ENCODE data around the gene MYH15. TPM values are rescaled to one million over a fixed set of nuclear protein-coding genes. Genes with fewer than 3 reads are reported as not detected.
"Not testable (repeated sequence)": the region's sequence is repeated elsewhere in the genome, so short reads cannot be mapped to it uniquely, and the experiment has no call there.

MYH15 gene
- total and polyA plus RNA-seq, 7 donors, result 0.01 to 0.67 (median 0.08) TPM

DNA sequence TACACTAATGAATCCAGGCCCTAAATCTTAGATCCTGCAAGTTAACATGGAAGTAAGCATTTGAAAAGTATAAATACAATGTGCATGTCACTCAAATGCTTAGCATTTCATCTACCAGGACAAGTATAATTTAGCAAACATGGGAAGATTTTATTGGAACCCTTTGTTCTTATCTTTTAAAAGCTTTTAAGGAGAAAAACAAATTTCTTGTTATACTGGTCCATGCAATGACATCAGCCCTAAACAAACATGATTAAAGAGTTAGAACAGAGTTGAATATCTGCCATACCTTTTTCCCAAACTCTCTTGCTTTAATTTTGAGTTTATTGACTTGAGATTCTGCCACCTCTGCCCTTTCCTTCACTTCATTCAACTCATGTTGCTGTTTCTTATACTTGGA, 127.1 kb downstream of the MYH15 start:
- Histone ChIP-seq H3K4me3 (no peak overlapping the region), H3K4me1 (no peaks in the 10 kb centered on the region), H3K36me3 (ENCODE audit: insufficient read depth in 1 of 2, low read depth in 1 of 2) (no peaks in the 10 kb centered on the region), H3K27ac (no peak overlapping the region), H3K9me3 (no peaks in the 10 kb centered on the region), H3K27me3 (ENCODE audit: insufficient read depth in 3 of 3, low read length in 2 of 3) (no peaks in the 10 kb centered on the region)
- no peak for DNase-seq
- ATAC-seq, result no peak
- TF ChIP-seq, protein P1, sequence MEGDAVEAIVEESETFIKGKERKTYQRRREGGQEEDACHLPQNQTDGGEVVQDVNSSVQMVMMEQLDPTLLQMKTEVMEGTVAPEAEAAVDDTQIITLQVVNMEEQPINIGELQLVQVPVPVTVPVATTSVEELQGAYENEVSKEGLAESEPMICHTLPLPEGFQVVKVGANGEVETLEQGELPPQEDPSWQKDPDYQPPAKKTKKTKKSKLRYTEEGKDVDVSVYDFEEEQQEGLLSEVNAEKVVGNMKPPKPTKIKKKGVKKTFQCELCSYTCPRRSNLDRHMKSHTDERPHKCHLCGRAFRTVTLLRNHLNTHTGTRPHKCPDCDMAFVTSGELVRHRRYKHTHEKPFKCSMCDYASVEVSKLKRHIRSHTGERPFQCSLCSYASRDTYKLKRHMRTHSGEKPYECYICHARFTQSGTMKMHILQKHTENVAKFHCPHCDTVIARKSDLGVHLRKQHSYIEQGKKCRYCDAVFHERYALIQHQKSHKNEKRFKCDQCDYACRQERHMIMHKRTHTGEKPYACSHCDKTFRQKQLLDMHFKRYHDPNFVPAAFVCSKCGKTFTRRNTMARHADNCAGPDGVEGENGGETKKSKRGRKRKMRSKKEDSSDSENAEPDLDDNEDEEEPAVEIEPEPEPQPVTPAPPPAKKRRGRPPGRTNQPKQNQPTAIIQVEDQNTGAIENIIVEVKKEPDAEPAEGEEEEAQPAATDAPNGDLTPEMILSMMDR (IDR thresholded peaks at IDR 0.05), result no peak
- intact Hi-C loops (cut with DNase I), result no loop called here

DNA sequence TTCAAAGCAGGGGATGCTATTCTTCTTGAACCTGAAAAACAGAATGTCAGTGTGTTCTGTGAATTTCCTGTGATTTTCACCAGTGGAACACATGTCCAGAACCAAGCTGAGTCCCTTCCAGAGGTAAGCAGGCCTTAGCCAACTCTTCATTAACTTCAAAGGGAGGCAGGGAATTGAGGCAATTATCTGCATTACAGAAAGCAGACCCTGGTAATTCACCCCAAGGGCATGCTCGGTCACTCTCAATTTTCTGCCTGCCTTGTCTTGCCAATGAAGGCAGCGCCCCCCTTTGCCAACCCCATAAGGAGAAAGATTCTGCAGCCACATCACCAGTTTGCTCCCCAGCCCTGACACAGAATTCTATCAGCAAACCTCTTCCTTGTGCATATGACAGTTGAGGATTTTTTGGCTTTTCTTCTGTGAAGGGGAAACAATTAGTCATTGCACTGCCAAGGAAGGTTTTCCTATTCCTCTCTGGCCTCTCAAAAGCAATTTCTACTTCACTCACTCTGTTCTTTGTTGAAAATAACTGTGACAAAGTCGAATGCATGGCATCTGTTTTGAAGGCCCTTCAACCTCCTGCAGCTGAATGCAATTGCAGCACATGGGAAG, 128.8 kb downstream of the MYH15 start:
- 31 to 49% (median 40%) methylated on average over 3 of the region's 3 CpGs for WGBS, 3 donors

DNA sequence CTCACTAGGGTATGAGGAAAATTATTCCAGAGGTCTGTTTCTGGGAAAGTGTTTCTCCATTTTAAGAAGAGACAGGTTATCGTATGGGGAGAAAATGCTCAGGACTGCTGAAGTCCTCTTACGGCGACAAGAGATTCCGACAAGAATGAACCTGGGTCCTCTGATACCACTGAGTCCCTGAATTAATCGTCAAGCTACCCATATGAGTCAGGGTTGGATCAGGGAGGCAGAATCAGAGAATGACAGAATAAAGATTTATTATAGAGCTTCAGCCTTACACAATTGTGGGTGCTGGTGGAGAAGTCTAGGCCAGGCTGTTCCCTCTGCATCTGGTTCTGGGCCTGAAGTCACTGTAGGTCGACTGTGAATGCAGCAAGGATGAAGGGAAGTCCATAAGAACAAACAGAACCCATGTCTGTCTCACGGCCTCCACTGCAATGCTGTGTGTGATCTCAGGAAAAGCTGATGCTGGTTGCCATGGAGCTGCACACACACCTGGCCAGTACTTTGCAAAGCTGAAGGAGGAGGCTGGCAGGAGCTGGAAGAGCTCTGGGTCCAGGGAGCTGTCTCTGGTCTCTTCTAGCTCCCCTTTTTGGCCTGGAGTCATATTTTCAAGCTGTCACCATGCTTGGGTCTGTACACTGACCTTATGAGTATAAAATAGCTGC, 130.1 kb downstream of the MYH15 start:
- Histone ChIP-seq H3K27ac (no peak overlapping the region), H3K27me3 (ENCODE audit: insufficient read depth in 3 of 3, low read length in 2 of 3) (no peaks in the 10 kb centered on the region), H3K4me1 (no peaks in the 10 kb centered on the region), H3K36me3 (ENCODE audit: insufficient read depth in 1 of 2, low read depth in 1 of 2) (no peaks in the 10 kb centered on the region), H3K9me3 (no peaks in the 10 kb centered on the region), H3K4me3 (no peak overlapping the region)
- 83 to 94% (median 91%) methylated on average over 7 of the region's 7 CpGs for WGBS, 3 donors
- intact Hi-C loops (cut with DNase I), result no loop called here
- no peak for ATAC-seq
- TF ChIP-seq, protein P1 (IDR thresholded peaks at IDR 0.05), result no peak
- no peak for DNase-seq

More for the DNA sequence above, 128.8 kb downstream of the MYH15 start:
- intact Hi-C loops (cut with DNase I), result no loop called here
- Histone ChIP-seq H3K27ac (no peak overlapping the region), H3K4me1 (no peaks in the 10 kb centered on the region), H3K4me3 (no peak overlapping the region), H3K27me3 (ENCODE audit: insufficient read depth in 3 of 3, low read length in 2 of 3) (no peaks in the 10 kb centered on the region), H3K9me3 (no peaks in the 10 kb centered on the region), H3K36me3 (ENCODE audit: insufficient read depth in 1 of 2, low read depth in 1 of 2) (no peaks in the 10 kb centered on the region)
- no peak for DNase-seq
- TF ChIP-seq, protein P1 (IDR thresholded peaks at IDR 0.05), result no peak
- no peak for ATAC-seq

DNA sequence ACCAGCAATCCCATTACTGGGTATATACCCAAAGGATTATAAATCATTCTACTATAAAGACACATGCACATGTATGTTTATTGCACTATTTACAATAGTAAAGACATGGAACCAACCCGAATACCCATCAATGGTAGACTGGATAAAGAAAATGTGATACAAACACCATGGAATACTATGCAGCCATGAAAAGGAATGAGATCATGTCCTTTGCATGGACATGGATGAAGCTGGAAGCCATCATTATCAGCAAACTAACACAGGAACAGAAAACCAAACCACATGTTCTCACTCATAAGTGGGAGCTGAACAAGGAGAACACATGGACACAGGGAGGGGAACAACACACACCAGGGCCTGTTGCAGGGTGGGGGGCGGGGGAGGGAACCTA, 131.4 kb downstream of the MYH15 start:
- H3K36me3 ChIP-seq (ENCODE audit: insufficient read depth in 1 of 2, low read depth in 1 of 2); ATAC-seq; intact Hi-C loops (cut with DNase I): not testable (repeated sequence)

DNA sequence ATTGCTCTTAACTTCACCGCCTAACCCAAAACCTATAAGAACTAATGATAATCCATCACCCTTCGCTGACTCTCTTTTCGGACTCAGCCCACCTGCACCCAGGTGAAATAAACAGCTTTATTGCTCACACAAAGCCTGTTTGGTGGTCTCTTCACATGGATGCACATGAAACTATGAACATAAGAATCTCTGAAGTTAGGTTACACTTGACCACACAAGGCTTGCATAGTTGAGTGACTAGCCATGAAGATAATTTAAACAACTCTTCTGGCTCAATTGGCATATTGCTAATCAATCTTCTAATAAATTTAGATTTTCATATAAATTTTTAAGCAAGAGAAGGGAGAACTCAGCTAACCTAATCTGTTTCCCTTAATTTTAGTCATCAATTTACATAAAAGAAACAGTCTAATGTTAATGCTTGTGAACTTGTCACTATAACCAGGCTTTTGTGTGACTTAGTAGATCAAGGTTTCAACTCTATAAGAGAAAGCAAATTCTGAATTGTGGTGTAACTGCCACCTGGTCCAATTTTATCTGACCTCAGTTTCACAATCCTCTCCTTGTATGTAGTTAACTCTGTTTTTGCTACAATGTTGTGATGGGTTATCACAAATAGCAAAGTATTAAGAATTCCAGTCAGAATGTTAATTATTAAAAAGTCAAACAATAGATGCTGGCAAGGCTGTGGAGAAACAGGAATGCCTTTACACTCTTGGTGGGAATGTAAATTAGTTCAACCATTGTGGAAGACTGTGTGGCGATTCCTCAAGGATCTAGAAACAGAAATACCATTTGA, 132.0 kb downstream of the MYH15 start:
- Histone ChIP-seq H3K9me3 (no peaks in the 10 kb centered on the region), H3K4me3 (no peak overlapping the region), H3K4me1 (no peaks in the 10 kb centered on the region), H3K27ac (no peak overlapping the region), H3K36me3 (ENCODE audit: insufficient read depth in 1 of 2, low read depth in 1 of 2) (no peaks in the 10 kb centered on the region), H3K27me3 (ENCODE audit: insufficient read depth in 3 of 3, low read length in 2 of 3) (no peaks in the 10 kb centered on the region)
- ATAC-seq (no peak), DNase-seq (no peak)
- WGBS, 3 donors, result 95 to 97% (median 96%) methylated on average over 4 of the region's 4 CpGs
- TF ChIP-seq, protein P1 (IDR thresholded peaks at IDR 0.05), result no peak
- intact Hi-C loops (cut with DNase I), result no loop called here

More for the DNA sequence above, 131.4 kb downstream of the MYH15 start:
- not testable (repeated sequence) for H3K9me3 ChIP-seq; H3K27ac ChIP-seq; H3K4me3 ChIP-seq; DNase-seq; H3K4me1 ChIP-seq; H3K27me3 ChIP-seq (ENCODE audit: insufficient read depth in 3 of 3, low read length in 2 of 3)
- 81 to 91% (median 90%) methylated on average over 2 of the region's 2 CpGs for WGBS, 3 donors

Data from psoas muscle (tissue), 8 donors.